SK-MEL-5 (cell line): ENCODE data around the gene CFAP45. TPM values are rescaled to one million over a fixed set of nuclear protein-coding genes. Genes with fewer than 3 reads are reported as not detected.

Experiments used
- DNase-seq: peaks from one replicate; pipeline ENCODE4 v3.0.0-alpha.2; 2016; ENCODE audit warnings: low read depth, low spot score
- in situ Hi-C: cut with HindIII; loops from 2 replicates; pipeline ENCODE4 v1.10.0; 2016; ENCODE audit warnings: low sequenced_read_pairs, high pct_unique_total_duplicates, low pct_unique_long_range_greater_than_20kb
- small RNA-seq, 2 experiments: library from RNA; depleted of rRNA; stranded (forward); fragments of <200 nt; gene quantifications; one replicate each; pipeline ENCODE3, GENCODE V24; 2014
- total RNA-seq: library from RNA; depleted of rRNA; stranded (reverse); fragments of >200 nt; shearing (Covaris generic); gene quantifications from 2 replicates; pipeline ENCODE4 v1.2.3, GENCODE V29; 2014; rRNA removed

CFAP45 gene
- total RNA-seq, 1 experiment from 2014 or later: 0.13 TPM

DNA sequence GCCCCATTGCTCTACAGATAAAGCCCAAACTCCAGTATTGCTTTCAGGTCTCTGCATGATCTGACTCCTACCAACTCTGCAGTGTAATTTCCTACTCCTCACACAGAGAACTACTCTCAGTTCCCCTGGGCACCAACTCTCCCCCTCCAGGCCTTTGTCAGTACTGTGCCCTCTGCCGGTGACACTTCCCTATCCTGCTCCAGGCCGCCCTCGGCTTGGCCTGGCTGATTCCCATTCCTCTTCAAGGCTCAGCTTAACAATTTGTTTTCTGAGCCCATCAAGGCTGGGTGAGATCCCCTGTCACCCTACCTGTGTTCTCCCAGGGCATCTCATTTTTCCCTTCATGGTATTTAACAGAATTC is 70.7 kb downstream of the CFAP45 start:
- in situ Hi-C loops: no loop called here
- DNase-seq: peak; percentile 76

DNA sequence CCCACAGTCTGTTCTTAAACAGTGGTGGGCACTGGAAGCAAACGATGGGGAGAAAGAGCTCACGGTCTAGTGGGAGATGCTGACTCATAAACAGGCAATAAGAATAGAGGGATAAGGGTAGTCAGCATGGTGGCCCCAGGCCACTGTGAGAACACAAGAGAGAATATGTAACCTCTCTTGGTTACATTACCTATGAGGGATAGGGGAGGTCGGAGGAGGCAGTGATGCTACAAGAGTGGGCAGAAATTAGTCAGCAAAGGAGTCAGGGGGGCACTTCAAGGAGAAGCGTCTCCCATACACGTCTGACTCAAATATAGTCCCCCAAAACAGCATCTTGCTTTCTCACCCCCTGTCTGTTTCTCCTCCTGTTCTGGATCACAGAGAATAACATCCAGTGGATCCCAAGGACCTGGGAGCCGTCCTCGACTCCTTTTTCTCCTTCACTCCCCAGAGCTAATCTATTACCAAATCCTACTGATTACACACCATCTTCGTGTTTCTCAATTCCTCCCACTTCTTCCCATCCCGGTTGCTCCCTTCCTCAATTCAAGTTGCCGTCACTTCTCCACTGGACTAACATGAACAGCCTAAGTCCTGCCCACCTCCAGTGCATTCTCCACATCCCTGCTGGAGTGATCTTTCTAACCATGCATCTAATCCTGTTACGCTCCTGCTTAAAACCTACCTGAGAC is 71.2 kb downstream of the CFAP45 start:
- DNase-seq: no peak
- in situ Hi-C loops: no loop called here

DNA sequence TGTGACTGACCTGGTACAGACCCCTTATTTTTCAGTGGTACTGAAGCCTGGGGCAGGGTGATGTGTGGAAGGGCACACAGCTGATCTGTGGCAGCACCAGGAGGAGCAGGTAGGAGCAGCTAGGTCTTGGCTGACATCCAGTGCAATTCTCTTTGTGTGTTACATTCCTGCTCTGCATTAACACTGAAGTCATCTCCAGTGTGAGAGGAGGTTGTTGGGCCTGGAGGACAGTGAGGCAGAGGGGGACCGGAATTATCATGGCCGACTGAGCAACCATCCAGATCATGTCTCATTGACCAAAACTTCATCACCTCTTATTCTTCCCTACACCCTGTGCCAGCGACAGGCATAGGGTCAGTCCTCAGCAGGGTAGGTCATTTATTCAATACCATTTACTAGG is 71.8 kb downstream of the CFAP45 start:
- in situ Hi-C loops: no loop called here
- DNase-seq: no peak

DNA sequence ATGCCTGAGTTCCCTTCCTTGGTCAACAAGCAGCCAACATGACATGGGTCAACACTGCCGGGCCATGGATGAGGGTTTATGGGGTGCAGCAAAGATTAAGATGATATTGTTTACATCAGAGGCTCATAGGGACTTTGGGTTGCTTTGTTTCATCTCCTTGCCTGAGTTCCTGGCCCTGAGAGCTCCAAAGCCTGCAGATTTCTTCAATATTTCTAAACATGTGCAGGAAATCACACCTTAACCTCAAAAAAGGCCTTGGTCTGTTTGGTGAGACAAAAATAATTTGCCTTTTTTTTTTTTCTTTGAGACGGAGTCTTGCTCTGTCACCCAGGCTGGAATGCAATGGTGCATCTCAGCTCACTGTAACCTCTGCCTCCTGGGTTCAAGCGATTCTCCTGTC is 72.4 kb downstream of the CFAP45 start:
- in situ Hi-C loops: no loop called here
- DNase-seq: no peak

DNA sequence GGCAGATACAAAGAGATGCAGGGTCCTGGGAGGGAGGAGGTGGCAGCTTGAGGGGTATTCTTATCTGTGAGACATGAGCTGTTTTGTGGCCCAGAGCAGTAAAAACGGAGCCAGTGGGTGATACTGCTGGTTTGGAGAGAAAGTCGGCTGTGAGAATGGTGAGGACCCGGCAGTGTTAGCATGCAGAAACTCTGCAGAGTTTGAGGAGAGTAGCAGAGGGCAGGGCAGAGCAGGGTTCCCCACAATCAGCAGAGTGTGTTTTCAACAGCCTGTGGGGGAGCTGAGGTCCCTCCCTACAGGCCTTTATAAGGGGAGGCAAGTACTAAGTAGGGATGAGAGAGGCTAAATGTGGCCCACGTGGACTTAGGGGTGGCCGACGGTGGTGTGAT is 72.9 kb downstream of the CFAP45 start:
- in situ Hi-C loops: no loop called here

DNA sequence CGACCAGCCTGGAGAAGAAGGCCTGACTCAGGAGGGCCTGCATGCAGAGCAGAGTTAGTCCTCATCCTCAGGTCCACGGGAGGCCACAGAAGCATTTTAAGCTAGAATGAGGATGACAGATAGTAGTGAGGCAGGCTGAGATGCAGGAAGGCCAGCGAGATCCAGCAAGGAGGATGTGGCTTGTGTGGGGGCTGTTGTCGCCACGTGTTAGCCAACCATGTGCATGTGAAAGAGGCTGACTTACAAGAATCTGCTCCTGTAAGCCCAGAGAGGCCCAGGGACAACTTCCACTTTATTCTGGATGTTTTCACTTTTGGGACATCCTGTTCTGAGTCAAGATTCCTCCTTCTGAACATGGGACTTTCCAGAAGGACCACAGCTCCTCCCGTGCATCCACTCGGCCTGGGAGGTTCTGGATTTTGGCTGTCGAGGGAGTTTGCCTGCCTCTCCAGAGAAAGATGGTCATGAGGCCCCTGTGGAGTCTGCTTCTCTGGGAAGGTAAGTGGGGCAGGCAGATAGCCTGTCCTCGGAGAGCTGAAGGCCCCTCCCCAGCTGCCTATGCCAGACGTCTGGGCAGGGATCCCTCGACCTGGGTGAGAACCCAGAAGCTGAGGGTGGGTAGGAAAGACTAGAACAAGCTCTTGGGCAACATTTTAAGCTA is 73.4 kb downstream of the CFAP45 start, which contains the start of gene SLAMF8:
TSS of gene SLAMF8 (plus strand) at position 433 of the 661 bp plus-strand sequence. CDS start at position 459, 26 bp downstream.
- in situ Hi-C loops: no loop called here
- no peak for DNase-seq

More for the DNA sequence above, 72.9 kb downstream of the CFAP45 start:
- DNase-seq: no peak

DNA sequence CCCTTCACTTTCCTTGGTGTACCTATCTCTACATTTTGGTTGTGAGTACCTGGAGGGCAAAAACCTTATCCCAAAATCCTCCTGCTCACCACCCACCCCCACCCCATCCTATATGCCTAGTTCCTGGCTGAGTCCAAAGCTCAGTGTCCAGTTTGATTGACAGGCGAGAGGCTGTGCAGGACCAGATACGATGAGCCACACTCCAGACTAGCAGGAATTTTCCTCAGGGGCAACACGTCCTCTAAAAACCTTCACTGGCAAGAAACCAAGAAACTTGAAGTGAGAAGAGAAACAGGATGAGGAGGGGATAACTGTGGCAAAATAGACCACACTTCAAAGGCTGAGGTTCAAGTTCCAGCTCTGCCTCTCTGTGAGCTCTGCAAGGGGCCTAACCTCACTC is 74.4 kb downstream of the CFAP45 start:
- no peak for DNase-seq
- in situ Hi-C loops: no loop called here

DNA sequence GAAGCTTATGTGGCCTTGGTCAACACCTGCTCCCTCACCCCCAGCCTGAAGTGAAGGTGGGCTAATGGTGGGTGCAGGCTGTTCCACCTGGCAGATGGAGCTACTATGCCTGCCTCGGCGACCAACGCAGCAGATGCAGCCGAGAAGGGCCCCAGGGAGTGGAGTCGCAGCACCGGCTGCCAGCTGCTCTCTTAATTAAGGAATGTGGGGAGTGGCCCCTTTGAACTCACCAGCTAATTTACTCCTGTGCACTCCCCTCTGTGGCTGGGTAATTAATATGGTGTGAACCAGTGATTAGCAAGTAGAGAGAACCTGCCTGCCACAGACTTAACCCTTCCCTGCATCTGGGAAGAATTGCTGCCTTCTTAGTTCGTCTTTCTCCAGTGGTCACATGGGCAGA is 76.6 kb downstream of the CFAP45 start:
- in situ Hi-C loops: no loop called here
- DNase-seq: no peak

Small RNAs within 50 kb of the gene (small RNA-seq; reads per million reads assigned to genes)
- gene MIR4259: 0 reads per million in 2 experiments
- gene RF00570: 0 to 0.02 reads per million in 2 experiments

Other genes with a start within 250 kb of the CFAP45 start
- not detected in 2 replicates for gene CRP, start 185.6 kb downstream of the CFAP45 start, total RNA-seq
- gene DUSP23, start 119.2 kb downstream of the CFAP45 start, total RNA-seq: 59.0 and 78.8 TPM in 2 replicates
- not detected in 2 replicates for gene FCRL6, start 97.8 kb downstream of the CFAP45 start, total RNA-seq
- not detected in 2 replicates for gene SLAMF8, start 73.3 kb downstream of the CFAP45 start, total RNA-seq
- not detected in 2 replicates for gene VSIG8, start 37.5 kb downstream of the CFAP45 start, total RNA-seq
- gene TAGLN2, start 25.3 kb upstream of the CFAP45 start, total RNA-seq: 122 and 128 TPM in 2 replicates
- not detected in 2 replicates for gene IGSF9, start 45.4 kb upstream of the CFAP45 start, total RNA-seq
- 13.6 and 17.9 TPM in 2 replicates for gene SLAMF9, start 54.1 kb upstream of the CFAP45 start, total RNA-seq
- 6.3 and 6.4 TPM in 2 replicates for gene PIGM, start 131.8 kb upstream of the CFAP45 start, total RNA-seq
- 0.11 and 0.26 TPM in 2 replicates for gene KCNJ10, start 170.0 kb upstream of the CFAP45 start, total RNA-seq
- gene KCNJ9, start 181.4 kb upstream of the CFAP45 start, total RNA-seq: not detected in 2 replicates
- 142 and 146 TPM in 2 replicates for gene IGSF8, start 198.5 kb upstream of the CFAP45 start, total RNA-seq
- gene ATP1A2, start 215.6 kb upstream of the CFAP45 start, total RNA-seq: not detected in 2 replicates